Small intestine (tissue), 7 donors: ENCODE measurements around the gene CDH13. TPM values are rescaled to one million over a fixed set of nuclear protein-coding genes. Genes with fewer than 3 reads are reported as not detected.
A peak's percentile ranks its signal among the peaks of the same experiment; 100 is the strongest.
"Not testable (repeated sequence)": the region's sequence is repeated elsewhere in the genome, so short reads cannot be mapped to it uniquely, and the experiment has no call there.

Experiments
- DNase-seq, 2 donors: peaks; one replicate each; pipeline versions ENCODE4 v3.0.0 to v3.0.0-alpha.2; 2013
- FAIRE-seq: peaks from 2 replicates; lab custom pipeline; 2012; peaks lifted over from hg19 to GRCh38; lab: Jason Lieb, UNC
- H3K27ac ChIP-seq, 3 donors: one replicate each; pipeline ENCODE4 v1.5.1; 2013; ENCODE audit warnings: low read length in 2 of 3, mild to moderate bottlenecking in 2 of 3, control low read depth in 1 of 3, inconsistent platforms in 1 of 3, low read depth in 1 of 3, moderate library complexity in 1 of 3
- H3K27me3 ChIP-seq, 3 donors: one replicate each; pipeline ENCODE4 v1.6.1; 2013; ENCODE audit warnings: low read length in 3 of 3, inconsistent platforms in 1 of 3; ENCODE audit not compliant: control insufficient read depth in 3 of 3, insufficient read depth in 3 of 3
- H3K36me3 ChIP-seq, 3 donors: one replicate each; pipeline ENCODE4 v1.6.1; 2013; ENCODE audit warnings: low read length in 3 of 3, inconsistent platforms in 1 of 3, low read depth in 1 of 3, mild to moderate bottlenecking in 1 of 3, moderate library complexity in 1 of 3; ENCODE audit not compliant: control insufficient read depth in 3 of 3, insufficient read depth in 2 of 3
- H3K4me1 ChIP-seq, 3 donors: one replicate each; pipeline ENCODE4 v1.6.1; 2013; ENCODE audit warnings: low read length in 2 of 3, inconsistent platforms in 1 of 3, low read depth in 1 of 3, mild to moderate bottlenecking in 1 of 3, moderate library complexity in 1 of 3; ENCODE audit not compliant: control insufficient read depth in 3 of 3, insufficient read depth in 2 of 3
- H3K4me3 ChIP-seq, 3 donors: one replicate each; pipeline ENCODE4 v1.5.1; 2013; ENCODE audit warnings: low read length in 3 of 3, control low read depth in 1 of 3, inconsistent platforms in 1 of 3, low read depth in 1 of 3, mild to moderate bottlenecking in 1 of 3, moderate library complexity in 1 of 3
- H3K9me3 ChIP-seq, 2 donors: one replicate each; pipeline ENCODE4 v1.6.1; 2013; ENCODE audit warnings: low read depth in 1 of 2, low read length in 1 of 2; ENCODE audit not compliant: control insufficient read depth in 2 of 2, insufficient read depth in 1 of 2
- WGBS, 3 donors: extraction: QIAGEN DNeasy Blood & Tissue Kit; methylation state at CpG; one replicate each; pipeline ENCODE4 v1.1.7; 2013; 5-methylcytosine and 5-hydroxymethylcytosine counted together
- polyA plus RNA-seq, 4 donors: library from polyadenylated mRNA; stranded (reverse) in 3 of 4; unstranded in 1 of 4; fragments of 200-250 nt in 3 of 4; fragments of 120-200 nt in 1 of 4; gene quantifications; one replicate each; pipeline versions ENCODE4 v1.2.1 to v1.2.3, GENCODE V29; 2013
- donor health status: healthy with polysubstance abuse.
- donor health status: control.
- donor health status: control.
- donor health status: Bipolar disorder and iron deficiency.
- donor health status: healthy.

Gene CDH13
- polyA plus RNA-seq, 4 donors = 0.27 to 15.0 (median 2.9) TPM; not detected in 1

DNA sequence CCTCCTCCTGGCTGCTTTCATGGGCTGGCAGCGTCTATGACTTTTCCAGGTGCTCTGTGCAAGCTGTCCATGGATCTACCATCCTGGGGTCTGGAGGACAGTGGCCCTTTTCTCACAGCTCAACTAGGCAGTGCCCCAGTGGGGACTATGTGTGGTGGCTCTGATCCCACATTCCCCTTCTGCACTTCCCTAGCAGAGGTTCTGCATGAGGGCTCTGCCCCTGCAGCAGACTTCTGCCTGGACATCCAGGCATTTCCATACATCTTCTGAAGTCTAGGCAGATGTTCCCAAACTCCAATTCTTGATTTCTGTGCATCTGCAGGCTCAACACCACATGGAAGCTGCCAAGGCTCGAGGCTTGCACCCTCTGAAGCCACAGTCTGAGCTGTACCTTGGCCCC is 307.2 kb downstream of the CDH13 start:
- not testable (repeated sequence) for H3K4me1 ChIP-seq, FAIRE-seq, DNase-seq, H3K4me3 ChIP-seq, H3K27me3 ChIP-seq, H3K27ac ChIP-seq, H3K36me3 ChIP-seq
- peaks cover 2 to 18% of the 10 kb centered on the region in 2 donors for H3K9me3 ChIP-seq
- 62 to 93% (median 85%) methylated on average over 2 of the region's 2 CpGs for WGBS, 3 donors

DNA sequence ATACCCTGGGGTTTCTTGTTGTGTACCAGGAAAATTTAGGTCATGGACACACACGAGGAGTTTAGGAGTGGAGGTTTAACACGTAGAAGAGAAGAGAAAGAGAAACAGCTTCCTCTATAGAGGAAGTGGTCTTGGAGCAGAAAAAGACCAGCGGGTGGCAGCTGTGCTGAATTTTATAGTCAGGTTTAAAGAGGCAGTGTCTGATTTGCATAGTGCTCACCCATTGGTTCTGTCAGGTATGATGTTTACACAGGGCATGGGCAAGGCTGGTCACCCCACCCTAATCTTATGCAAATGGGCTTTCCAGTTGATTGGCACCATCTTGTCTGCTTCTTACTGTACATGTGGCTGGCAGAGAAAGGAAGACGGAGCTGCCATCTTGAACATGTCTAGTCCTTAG is 309.0 kb downstream of the CDH13 start:
- Histone ChIP-seq H3K4me1 (no peaks in the 10 kb centered on the region), H3K4me3 (no peak overlapping the region), H3K27ac (no peak overlapping the region), H3K36me3 (no peaks in the 10 kb centered on the region), H3K27me3 (no peaks in the 10 kb centered on the region), H3K9me3 (peaks cover 2 to 18% of the 10 kb centered on the region in 2 donors)
- 57 to 77% (median 60%) methylated on average over 4 of the region's 4 CpGs for WGBS, 3 donors
- DNase-seq (no peak), FAIRE-seq (no peak)

DNA sequence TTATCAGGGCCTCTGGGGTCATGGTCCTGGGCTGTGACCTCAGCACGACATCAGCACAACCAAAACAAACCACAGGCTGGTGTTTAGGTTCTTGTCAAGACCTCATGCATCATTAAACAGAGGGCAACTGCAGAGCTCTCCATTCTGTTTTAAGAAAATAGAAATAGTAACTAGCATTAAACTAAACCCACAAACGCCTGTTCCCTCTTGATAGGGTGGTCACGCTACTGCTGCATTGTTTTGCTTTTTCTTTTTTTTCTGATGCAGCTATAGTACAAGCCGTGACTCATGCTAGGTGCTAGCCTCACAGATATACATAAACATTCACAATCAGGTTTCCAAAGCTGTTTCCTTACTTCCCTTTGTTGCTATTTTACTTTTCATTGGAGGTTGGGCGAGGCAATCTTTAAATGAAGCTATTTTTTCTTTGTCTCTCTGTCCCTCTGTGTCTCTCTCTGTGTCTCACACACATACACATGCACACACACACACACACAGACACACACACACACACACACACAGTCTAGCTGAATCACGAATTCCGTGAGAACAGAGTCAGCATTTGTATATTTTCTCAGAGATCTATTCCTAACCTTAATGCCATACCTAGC is 310.3 kb downstream of the CDH13 start:
- DNase-seq = no peak
- no peaks in the 10 kb centered on the region for H3K4me1 ChIP-seq
- peaks cover 2 to 18% of the 10 kb centered on the region in 2 donors for H3K9me3 ChIP-seq
- no peaks in the 10 kb centered on the region for H3K36me3 ChIP-seq
- no peaks in the 10 kb centered on the region for H3K27me3 ChIP-seq
- no peak overlapping the region for H3K4me3 ChIP-seq
- H3K27ac ChIP-seq = no peak overlapping the region
- 54 to 77% (median 63%) methylated on average over 7 of the region's 7 CpGs for WGBS, 3 donors
- no peak for FAIRE-seq

DNA sequence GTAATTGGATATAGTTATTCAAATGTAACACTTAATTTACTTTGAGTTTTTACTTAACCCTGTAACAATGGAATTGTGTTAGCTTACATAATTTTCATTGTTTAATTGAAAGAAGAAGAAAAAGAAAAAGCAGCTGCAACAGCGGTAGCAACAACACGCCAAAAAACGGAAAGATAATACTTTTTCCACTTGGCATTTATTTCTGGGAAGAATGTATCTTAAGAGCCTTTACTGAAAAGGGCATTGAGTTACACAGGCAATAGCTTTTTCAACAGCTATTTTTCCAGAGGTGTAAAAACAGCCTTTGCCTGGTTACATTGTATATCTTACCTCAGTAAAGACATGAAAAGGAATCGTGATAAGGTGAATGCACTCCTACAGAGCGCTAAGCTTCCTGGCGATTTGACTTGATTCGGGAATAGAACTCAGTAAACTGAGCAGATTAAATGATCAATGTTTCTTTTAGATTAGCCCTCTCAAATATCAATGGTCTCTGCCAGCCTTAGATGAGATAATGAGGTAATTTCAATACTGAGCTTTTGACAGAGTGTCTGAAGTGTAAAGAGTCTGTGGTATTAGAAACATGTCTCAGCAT is 311.3 kb downstream of the CDH13 start:
- peaks cover 2 to 18% of the 10 kb centered on the region in 2 donors for H3K9me3 ChIP-seq
- 73 to 82% (median 82%) methylated on average over 7 of the region's 7 CpGs for WGBS, 3 donors
- DNase-seq (no peak), FAIRE-seq (no peak)
- H3K4me3 ChIP-seq = no peak overlapping the region
- H3K36me3 ChIP-seq = no peaks in the 10 kb centered on the region
- no peak overlapping the region for H3K27ac ChIP-seq
- no peaks in the 10 kb centered on the region for H3K27me3 ChIP-seq
- no peaks in the 10 kb centered on the region for H3K4me1 ChIP-seq

DNA sequence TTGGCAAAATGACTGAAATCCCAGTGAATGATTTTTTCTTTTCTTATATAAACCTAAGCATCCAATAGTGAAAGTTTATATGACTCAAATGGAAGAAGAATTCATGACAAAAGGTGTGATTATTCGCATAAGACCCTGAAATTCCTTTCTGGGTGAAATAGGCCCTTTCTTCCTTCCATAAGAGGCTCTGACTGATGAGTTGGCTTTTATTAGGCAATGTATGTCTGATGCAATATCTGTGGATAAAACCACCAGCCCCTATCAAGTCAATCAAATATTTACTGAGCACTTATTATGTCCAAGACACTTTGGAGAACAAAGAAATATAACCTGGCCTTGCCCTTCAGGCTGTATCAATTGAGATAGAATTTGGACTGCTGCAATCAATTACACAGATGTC is 316.6 kb downstream of the CDH13 start:
- H3K9me3 ChIP-seq = no peaks in the 10 kb centered on the region
- no peaks in the 10 kb centered on the region for H3K36me3 ChIP-seq
- no peak overlapping the region for H3K27ac ChIP-seq
- DNase-seq = no peak
- H3K4me3 ChIP-seq = no peak overlapping the region
- 87 to 93% (median 91%) methylated on average over 1 of the region's 1 CpG for WGBS, 3 donors
- H3K27me3 ChIP-seq = no peaks in the 10 kb centered on the region
- FAIRE-seq = no peak
- H3K4me1 ChIP-seq = no peaks in the 10 kb centered on the region

DNA sequence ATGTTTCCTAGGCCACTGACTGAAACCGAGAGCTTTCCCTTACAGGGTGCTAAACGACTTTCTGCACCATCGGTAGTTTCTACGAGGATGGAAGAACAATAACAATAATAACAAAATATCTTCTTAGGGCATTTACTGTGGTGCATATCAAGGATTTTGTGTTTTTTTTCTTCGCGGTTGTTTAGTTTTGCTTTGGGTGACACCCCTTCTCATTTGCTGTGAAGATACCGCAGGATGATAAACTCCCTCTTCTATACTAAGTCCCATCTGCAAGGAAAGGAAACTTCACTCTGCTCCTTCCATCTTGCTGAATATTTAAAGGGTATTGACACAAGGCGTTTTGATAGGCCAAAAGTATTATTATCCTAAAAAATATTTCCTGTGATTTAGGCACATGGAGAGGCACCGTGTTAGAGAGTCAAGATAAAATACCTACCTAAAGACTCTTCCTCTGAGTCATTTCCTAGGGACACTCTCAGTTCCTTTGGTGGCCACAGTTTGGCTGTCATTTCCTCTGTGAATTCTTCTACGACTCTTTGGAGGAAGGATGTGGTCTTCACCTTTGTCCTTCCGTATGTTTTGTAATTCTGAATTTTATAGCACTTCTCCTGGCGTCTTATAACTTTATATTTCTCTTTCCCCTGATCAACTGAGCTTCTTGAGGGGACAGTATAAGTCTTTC is 318.8 kb downstream of the CDH13 start:
- DNase-seq (peak in 1 of 2 donors; percentile 34), FAIRE-seq (no peak)
- no peaks in the 10 kb centered on the region for H3K27me3 ChIP-seq
- no peaks in the 10 kb centered on the region for H3K4me1 ChIP-seq
- H3K36me3 ChIP-seq = no peaks in the 10 kb centered on the region
- no peak overlapping the region for H3K27ac ChIP-seq
- 75 to 88% (median 82%) methylated on average over 12 of the region's 12 CpGs for WGBS, 3 donors
- no peaks in the 10 kb centered on the region for H3K9me3 ChIP-seq
- no peak overlapping the region for H3K4me3 ChIP-seq

DNA sequence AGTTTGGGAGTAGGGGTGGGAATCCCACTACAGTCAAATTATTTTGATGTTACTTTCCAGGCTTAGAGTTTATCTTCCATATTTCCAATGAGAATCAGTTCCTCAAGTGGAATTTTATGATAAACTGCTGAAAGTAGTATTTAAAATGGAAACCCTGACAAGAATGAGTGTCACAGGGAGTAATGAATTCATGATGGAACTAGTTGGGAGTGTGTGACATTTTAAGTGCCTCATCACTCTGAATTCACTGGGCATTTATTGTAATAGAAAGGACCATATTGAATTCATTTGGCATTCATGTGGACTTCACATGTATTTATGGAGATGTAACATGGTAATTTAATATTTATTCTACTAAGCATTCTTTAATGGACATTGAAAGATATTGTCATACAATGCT is 320.9 kb downstream of the CDH13 start:
- FAIRE-seq (no peak), DNase-seq (no peak)
- Histone ChIP-seq H3K36me3 (no peaks in the 10 kb centered on the region), H3K27me3 (no peaks in the 10 kb centered on the region), H3K27ac (no peak overlapping the region), H3K4me1 (no peaks in the 10 kb centered on the region), H3K4me3 (no peak overlapping the region), H3K9me3 (no peaks in the 10 kb centered on the region)

DNA sequence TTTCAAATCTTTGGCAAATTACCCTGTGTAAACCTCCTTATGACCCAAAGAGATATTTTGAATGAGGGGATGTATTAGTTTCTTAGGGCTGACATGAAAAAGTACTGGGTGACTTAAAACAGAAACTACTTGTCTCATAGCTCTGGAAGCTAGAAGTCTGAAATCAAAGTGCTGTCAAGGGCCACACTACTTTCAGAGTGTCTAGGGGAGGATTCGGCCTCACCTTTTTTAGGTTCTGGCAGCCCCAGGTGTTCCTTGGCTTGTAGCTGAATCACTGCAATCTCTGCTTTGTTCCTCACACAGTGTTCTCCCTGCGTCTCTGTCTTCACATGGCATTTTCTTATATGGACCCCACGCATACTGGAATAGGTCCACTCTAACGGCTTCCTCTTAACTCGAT is 322.2 kb downstream of the CDH13 start:
- Histone ChIP-seq H3K36me3 (no peaks in the 10 kb centered on the region), H3K4me1 (no peaks in the 10 kb centered on the region), H3K27me3 (no peaks in the 10 kb centered on the region), H3K4me3 (no peak overlapping the region), H3K27ac (no peak overlapping the region), H3K9me3 (no peaks in the 10 kb centered on the region)
- FAIRE-seq (no peak), DNase-seq (no peak)
- WGBS, 3 donors = 76 to 90% (median 85%) methylated on average over 5 of the region's 5 CpGs
